ENCODE results near the gene INPP5J. TPM values are rescaled to one million over a fixed set of nuclear protein-coding genes. Genes with fewer than 3 reads are reported as not detected.
A peak's percentile ranks its signal among the peaks of the same experiment; 100 is the strongest.
"Not testable (repeated sequence)": the region's sequence is repeated elsewhere in the genome, so short reads cannot be mapped to it uniquely, and the experiment has no call there.

INPP5J gene
- total RNA-seq, 1 donor from 2014 or later: 15.7 TPM

DNA sequence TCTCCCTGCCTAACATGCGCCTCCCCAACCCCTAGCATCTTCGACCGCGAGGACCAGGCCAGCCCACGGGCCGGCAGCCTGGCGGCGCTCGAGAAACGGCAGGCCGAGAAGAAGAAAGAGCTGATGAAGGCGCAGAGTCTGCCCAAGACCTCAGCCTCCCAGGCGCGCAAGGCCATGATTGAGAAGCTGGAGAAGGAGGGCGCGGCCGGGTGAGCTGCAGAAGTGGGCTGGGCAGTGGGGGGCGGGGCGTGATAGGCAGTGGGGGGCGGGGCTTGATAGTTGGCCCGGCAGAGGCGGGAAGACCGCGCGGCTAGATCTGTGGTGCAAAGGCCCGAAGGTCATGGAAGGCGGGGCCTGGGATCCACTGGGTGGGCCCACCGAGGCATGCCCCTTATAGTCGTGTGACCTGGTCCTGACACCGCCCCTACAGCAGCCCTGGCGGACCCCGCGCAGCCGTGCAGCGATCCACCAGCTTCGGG lies 24.1 kb upstream of the INPP5J start:
- peak; percentile 72 for DNase-seq
- intact Hi-C loops (cut with micrococcal nuclease): no loop called here
- no peak for ATAC-seq

GRCh38 chr22:31099386-31099785 lies 23.4 kb upstream of the INPP5J start:
- intact Hi-C loops (cut with micrococcal nuclease): no loop called here
- DNase-seq (no peak), ATAC-seq (no peak)

DNA sequence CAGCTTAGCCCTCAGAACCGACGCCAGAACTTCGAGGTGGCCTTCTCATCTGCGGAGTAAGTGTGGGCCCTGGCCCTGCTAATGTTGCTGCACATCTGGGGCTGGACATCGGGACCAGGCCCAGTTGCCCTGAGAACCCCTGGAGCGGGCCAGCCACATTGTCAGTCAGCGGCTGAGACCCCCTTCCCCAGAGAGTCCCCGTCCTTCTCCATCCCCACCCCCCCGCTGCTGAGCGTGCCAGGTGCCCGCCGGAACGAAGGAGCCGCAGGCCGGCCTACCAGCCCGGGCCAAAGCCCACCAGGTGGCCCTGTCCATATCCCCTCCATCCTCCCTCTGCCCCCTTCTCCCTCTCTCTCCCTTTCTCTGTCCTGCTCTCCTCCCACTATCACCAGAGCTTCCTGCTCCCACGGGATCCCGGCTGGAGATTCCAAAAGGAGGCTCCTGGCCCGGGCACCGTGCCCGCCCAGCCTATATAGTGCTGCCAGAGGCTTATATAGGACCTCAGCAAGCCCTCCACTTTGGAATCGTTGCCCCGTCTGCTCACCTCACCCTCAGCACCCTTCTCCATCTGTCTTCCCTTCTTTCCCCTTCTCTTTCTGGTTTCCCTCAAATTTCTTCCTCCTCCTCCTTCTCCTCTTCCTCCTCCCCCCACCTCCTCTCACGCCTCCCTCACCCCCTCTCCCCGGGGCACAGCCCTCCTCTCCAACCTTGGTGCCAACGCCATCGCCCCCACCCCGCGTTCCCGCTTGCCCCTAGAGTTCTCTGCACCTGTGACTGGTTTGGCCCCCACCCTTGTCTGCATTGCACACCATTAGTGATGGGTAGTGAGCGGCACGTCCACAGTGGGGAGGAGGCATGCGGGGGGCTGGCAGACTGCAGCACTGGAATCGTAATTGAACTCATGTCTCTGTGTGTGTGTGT lies 22.7 kb upstream of the INPP5J start:
- peak; percentile 26 for DNase-seq
- intact Hi-C loops (cut with micrococcal nuclease): no loop called here
- no peak for ATAC-seq

DNA sequence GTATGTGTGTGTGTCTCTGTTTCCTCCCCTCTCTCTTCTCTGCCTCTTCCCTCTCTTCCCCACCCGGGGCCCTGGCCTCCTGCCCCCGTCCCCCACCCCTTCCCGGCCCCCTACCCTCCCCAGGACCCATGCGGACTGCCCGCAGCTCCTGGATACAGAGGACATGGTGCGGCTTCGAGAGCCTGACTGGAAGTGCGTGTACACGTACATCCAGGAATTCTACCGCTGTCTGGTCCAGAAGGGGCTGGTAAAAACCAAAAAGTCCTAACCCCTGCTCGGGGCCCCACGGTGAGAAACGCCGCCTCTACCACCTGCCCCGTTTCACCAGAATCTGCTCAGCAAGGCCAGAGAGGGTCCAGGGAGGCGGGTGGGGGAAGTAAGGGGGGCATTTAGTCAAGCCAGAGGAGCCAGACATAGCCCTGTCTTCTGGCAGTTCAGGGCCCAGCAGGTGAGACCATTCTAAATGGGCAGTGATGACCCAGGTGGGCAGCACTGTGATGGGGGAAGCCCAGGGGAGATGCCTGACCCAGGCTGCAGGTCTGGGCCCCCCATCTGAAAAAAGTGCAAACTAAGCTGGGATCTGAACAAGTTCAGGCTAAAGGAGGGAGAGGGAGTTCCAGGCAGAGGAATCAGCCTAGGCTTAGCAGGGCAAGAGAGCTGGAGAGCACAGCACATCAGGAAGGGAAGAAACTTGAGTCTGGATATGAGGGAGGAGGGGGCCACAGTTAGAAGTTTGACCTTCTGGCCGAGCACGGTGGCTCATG lies 21.8 kb upstream of the INPP5J start:
- DNase-seq (peak; percentile 21), ATAC-seq (no peak)
- intact Hi-C loops (cut with micrococcal nuclease): no loop called here

GRCh38 chr22:31102441-31103081 lies 20.2 kb upstream of the INPP5J start:
- peak; percentile 78 for DNase-seq
- peak; percentile 49 for ATAC-seq
- intact Hi-C loops (cut with micrococcal nuclease): no loop called here

DNA sequence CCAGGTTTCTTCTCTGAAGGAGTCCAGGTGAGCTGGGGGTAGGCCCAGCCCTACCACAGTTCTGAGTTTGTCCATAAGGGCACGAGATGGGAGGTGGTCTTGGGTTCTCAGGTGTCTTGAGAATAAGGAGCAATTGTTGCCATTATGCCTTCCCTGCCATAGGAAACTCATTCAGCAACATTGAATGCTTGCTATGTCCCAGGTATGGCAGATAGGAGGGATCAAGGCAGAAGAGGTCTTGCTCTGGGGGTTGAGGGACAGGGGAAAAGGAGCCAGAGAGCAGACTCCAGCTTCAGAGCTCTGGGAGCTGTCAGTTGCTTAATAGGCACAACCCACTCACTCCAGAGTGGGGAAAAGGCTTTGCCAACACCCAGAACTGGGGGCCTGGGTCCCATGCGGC lies 19.7 kb upstream of the INPP5J start:
- no peak for DNase-seq
- intact Hi-C loops (cut with micrococcal nuclease): no loop called here

DNA sequence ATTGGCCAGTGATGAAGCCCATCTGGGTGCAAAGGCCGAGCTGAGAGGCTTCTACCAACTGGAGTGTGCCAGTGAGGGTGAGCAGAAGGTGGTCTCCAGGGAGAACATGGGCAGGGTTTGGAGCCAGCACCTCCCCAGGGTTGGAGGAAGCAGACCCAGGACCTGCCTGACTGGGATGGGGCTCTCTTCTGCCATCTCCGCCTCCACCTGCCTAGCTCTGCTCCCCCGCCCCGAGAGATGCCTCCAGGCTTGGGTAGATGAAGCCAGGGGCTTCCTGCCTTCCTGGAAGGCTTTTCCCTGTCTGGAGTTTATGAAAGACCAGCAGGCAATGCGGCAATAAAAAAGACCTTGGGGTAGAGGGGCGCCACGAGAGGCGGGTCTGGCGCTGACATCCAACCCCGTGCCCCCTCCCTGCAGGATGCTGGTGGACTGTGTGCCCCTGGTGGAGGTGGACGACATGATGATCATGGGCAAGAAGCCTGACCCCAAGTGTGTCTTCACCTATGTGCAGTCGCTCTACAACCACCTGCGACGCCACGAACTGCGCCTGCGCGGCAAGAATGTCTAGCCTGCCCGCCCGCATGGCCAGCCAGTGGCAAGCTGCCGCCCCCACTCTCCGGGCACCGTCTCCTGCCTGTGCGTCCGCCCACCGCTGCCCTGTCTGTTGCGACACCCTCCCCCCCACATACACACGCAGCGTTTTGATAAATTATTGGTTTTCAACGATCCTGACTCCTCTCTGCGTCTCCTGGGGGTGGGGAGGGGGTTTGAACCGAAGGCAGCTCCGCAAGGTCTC lies 18.7 kb upstream of the INPP5J start:
- intact Hi-C loops (cut with micrococcal nuclease): no loop called here
- DNase-seq: peak; percentile 61
- no peak for ATAC-seq

More for the DNA sequence above, 19.7 kb upstream of the INPP5J start:
- ATAC-seq: no peak

- intact Hi-C loops (cut with micrococcal nuclease): no loop called here
- DNase-seq: no peak
- no peak for ATAC-seq
These were observed 17.9 kb upstream of the INPP5J start for GRCh38 chr22:31104869-31105268.

GRCh38 chr22:31105282-31105929 lies 17.4 kb upstream of the INPP5J start:
- ATAC-seq (no peak), DNase-seq (no peak)
- intact Hi-C loops (cut with micrococcal nuclease): no loop called here

DNA sequence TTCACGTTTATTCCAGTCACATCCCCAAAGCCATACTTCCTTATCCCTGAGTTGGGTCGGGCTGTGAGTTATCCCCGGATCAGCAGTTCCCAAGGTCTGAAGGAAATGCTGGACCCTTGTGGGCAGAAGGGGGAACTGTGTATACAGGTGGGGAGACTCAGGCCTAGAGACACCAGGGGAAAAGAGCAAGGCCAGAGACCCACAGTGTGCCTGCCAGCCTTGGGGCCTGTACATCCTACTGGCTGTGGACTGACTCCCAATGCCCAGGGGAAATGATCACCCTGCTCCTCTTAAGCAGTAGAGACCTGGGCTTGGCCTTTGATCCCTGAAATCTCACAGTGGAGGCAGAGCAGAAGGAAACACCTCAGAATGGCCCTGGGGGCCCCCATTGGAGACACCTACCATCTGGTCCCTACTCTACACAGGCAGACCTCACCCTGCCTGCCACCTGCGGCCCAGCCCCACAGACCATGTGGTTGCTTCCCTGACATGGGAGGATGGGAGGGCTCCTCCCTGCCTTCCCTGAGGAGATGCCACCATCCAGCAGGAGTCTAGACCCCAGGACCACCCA lies 16.7 kb upstream of the INPP5J start:
- intact Hi-C loops (cut with micrococcal nuclease): no loop called here
- no peak for ATAC-seq
- no peak for DNase-seq

DNA sequence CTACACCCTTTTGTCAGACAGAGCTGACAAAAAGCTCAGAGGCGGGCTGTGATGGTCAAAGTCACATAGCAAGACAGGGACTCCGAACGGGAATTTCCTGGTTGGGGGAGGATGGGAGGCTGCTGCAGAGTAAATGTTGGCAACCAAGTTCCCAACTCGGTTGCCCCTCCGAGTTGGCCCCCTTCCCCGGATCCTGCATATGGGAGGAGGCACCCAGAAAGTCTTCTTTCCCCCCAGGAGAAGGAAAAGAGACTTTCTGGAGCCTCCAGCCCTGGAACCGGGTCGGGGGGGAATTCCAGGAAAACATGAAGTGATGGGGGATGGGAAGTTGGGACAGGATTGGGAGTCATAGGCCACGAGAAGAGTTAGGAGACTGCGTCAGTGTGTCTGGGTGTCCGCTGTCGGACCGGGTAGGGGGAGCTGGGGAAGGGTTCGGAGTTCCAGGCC lies 16.0 kb upstream of the INPP5J start:
- DNase-seq: no peak
- peak; percentile 15 for ATAC-seq
- intact Hi-C loops (cut with micrococcal nuclease): no loop called here

GRCh38 chr22:31107178-31107893 lies 15.4 kb upstream of the INPP5J start, which contains the start of gene SELENOM:
Gene SELENOM, minus strand, starts transcription at chr22:31107568. Its CDS starts 63 bp downstream, at chr22:31107505.
- DNase-seq (peak; percentile 98), ATAC-seq (peak; percentile 91)
- intact Hi-C loops (cut with micrococcal nuclease): no loop called here

- peak; percentile 5 for ATAC-seq
- intact Hi-C loops (cut with micrococcal nuclease): no loop called here
These were observed 14.9 kb upstream of the INPP5J start for GRCh38 chr22:31107894-31108218.

DNA sequence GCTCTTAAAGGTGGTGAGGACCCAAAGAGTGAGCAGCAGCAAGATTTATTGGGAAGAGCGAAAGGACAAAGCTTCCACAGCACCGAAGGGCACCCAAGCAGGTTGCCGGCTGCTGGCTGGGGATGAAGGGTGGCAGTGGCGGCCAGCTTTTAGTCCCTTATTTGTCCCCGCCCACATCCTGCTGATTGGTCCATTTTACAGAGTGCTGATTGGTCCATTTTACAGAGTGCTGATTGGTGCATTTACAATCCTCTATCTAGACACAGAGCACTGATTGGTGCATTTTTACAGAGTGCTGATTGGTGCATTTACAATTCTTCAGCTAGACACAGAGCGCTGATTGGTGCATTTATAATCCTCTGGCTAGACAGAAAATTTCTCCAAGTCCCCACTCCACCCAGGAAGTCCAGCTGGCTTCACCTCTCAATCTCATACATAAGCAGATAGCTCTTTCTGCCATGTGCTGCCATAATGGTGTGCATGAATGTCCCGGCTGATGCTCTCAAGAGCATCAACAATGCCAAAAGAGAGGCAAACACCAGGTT lies 10.1 kb upstream of the INPP5J start:
- intact Hi-C loops (cut with micrococcal nuclease); DNase-seq: not testable (repeated sequence)

More at GRCh38 chr22:31107894-31108218, 14.9 kb upstream of the INPP5J start:
- no peak for DNase-seq

DNA sequence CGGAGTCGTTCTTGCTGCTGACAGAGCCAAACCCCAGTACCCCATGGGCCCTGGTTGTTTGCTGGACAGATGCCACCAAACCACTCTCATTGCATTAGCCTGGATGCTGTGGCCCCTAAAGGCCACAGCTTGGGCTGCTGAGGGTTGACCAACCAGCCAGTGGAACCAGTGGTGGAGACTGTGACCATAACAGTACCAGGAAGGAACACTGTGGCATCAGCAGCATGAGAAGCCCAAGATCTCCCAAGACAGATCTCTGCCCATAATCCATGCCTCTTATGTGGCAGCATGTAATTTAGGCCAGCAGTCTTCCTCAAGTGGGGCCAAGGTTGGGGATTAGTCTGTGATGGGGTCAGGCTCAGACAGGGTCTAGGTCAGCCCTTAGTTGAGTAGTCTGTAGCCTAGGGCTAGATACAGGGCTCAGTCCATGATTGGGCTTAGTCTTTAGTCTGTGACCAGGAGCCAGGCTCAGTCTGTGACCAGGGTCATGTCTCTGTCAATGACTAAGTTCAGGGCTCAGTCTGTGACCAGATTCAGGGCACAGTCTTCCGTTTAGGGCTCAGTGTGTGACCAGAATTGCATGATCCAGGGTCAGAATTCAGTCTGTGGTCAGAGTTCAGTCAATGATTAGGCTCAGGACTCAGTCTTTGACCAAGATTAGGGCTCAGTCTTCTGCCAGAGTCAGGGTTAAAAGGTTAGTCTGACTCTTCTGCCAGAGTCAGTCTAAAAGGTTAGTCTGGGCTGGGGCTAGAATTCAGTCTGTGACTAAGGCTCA lies 4.5 kb upstream of the INPP5J start:
- intact Hi-C loops (cut with micrococcal nuclease): no loop called here
- ATAC-seq: no peak
- DNase-seq: no peak

More for the DNA sequence above, 10.1 kb upstream of the INPP5J start:
- ATAC-seq: not testable (repeated sequence)

- ATAC-seq (peak; percentile 89), DNase-seq (peak; percentile 69)
- intact Hi-C loops (cut with micrococcal nuclease): no loop called here
These were observed 3.6 kb upstream of the INPP5J start for GRCh38 chr22:31119026-31119717.
